HG02852 (cell line): ENCODE data around the gene PTPRD.
A peak's percentile ranks its signal among the peaks of the same experiment; 100 is the strongest.

Source experiments
- ATAC-seq: cut with Tn5 transposase; IDR thresholded peaks from one replicate; pipeline ENCODE4 v1.9.1; 2021; ENCODE audit warnings: mild to moderate bottlenecking, moderate library complexity; ENCODE audit not compliant: unreplicated experiment

PTPRD gene

GRCh38 chr9:10612641-10613398 is at the start of gene PTPRD:
Gene PTPRD, minus strand, starts transcription at chr9:10613002.
- ATAC-seq, result peak; percentile 97

- no peak for ATAC-seq
Observed at GRCh38 chr9:10661994-10662393, 49.2 kb upstream of the PTPRD start.

GRCh38 chr9:10661376-10661775 is 48.6 kb upstream of the PTPRD start:
- ATAC-seq, result no peak

- ATAC-seq, result no peak
Observed at GRCh38 chr9:10651012-10651411, 38.2 kb upstream of the PTPRD start.

GRCh38 chr9:10649076-10649475 is 36.3 kb upstream of the PTPRD start:
- ATAC-seq, result no peak

GRCh38 chr9:10633785-10634184 is 21.0 kb upstream of the PTPRD start:
- ATAC-seq, result no peak

- no peak for ATAC-seq
Observed at GRCh38 chr9:10614196-10614800, 1.5 kb upstream of the PTPRD start.

- ATAC-seq, result no peak
Observed at GRCh38 chr9:10613419-10613818, 617 bp upstream of the PTPRD start.

- no peak for ATAC-seq
Observed at GRCh38 chr9:10605388-10605787, 7.4 kb downstream of the PTPRD start.

- no peak for ATAC-seq
Observed at GRCh38 chr9:10604927-10605326, 7.9 kb downstream of the PTPRD start.

- ATAC-seq, result no peak
Observed at GRCh38 chr9:10597801-10598200, 15.0 kb downstream of the PTPRD start.

GRCh38 chr9:10594482-10594881 is 18.3 kb downstream of the PTPRD start:
- ATAC-seq, result no peak

GRCh38 chr9:10586407-10586806 is 26.4 kb downstream of the PTPRD start:
- ATAC-seq, result no peak

GRCh38 chr9:10571699-10572098 is 41.1 kb downstream of the PTPRD start:
- no peak for ATAC-seq

- ATAC-seq, result no peak
Observed at GRCh38 chr9:10566848-10567247, 46.0 kb downstream of the PTPRD start.

GRCh38 chr9:10562581-10563343 is 50.0 kb downstream of the PTPRD start:
- ATAC-seq, result no peak

GRCh38 chr9:10548348-10548747 is 64.5 kb downstream of the PTPRD start:
- no peak for ATAC-seq

GRCh38 chr9:10538073-10538472 is 74.7 kb downstream of the PTPRD start:
- no peak for ATAC-seq

GRCh38 chr9:10534850-10535249 is 78.0 kb downstream of the PTPRD start:
- ATAC-seq, result no peak

GRCh38 chr9:10525972-10526371 is 86.8 kb downstream of the PTPRD start:
- no peak for ATAC-seq

- ATAC-seq, result no peak
Observed at GRCh38 chr9:10523164-10523563, 89.6 kb downstream of the PTPRD start.

GRCh38 chr9:10512144-10512543 is 100.7 kb downstream of the PTPRD start:
- no peak for ATAC-seq
